WTC11 (cell line): ENCODE measurements around the gene FEV.

Experiments
- CREB1 ChIP-seq: sonication (generic); formaldehyde crosslinking; IDR thresholded peaks from 2 replicates; pipeline ENCODE4 v1.8.0; 2023; ENCODE audit warnings: mild to moderate bottlenecking, missing genetic modification reagents
- CREM ChIP-seq: sonication (generic); formaldehyde crosslinking; IDR thresholded peaks from 2 replicates; pipeline ENCODE4 v1.8.1; 2022; ENCODE audit warnings: mild to moderate bottlenecking, missing genetic modification reagents, moderate library complexity
- CTCF ChIP-seq: fragments of 200-600 bp; IDR thresholded peaks from 2 replicates; pipeline ENCODE4 v1.8.0; 2022; ENCODE audit warnings: antibody characterized with exemption
- GTF2I ChIP-seq: fragments of 250-450 bp; sonication (Bioruptor Pico); conservative IDR thresholded peaks from 2 replicates; pipeline ENCODE4 v1.4.0; 2021; ENCODE audit warnings: mild to moderate bottlenecking
- MXD4 ChIP-seq: fragments of 250-450 bp; sonication (Bioruptor Pico); IDR thresholded peaks from 2 replicates; pipeline ENCODE4 v1.8.0; 2021; ENCODE audit warnings: mild to moderate bottlenecking, moderate library complexity, borderline replicate concordance
- NFE2L1 ChIP-seq: sonication (generic); formaldehyde crosslinking; IDR thresholded peaks from 2 replicates; pipeline ENCODE4 v1.8.1; 2023; ENCODE audit warnings: missing genetic modification reagents
- RELA ChIP-seq: sonication (generic); formaldehyde crosslinking; IDR thresholded peaks from 2 replicates; pipeline ENCODE4 v1.8.1; 2022; ENCODE audit warnings: missing genetic modification reagents, mild to moderate bottlenecking, borderline replicate concordance
- SMAD3 ChIP-seq: sonication (generic); formaldehyde crosslinking; IDR thresholded peaks from 2 replicates; pipeline ENCODE4 v1.8.0; 2022; ENCODE audit warnings: missing genetic modification reagents, mild to moderate bottlenecking, borderline replicate concordance
- SP1 ChIP-seq: sonication (generic); formaldehyde crosslinking; conservative IDR thresholded peaks from 2 replicates; pipeline ENCODE4 v1.8.1; 2022; ENCODE audit warnings: missing genetic modification reagents
- STAT6 ChIP-seq: sonication (generic); formaldehyde crosslinking; conservative IDR thresholded peaks from 2 replicates; pipeline ENCODE4 v1.8.1; 2023; ENCODE audit warnings: mild to moderate bottlenecking, low read depth, missing genetic modification reagents, moderate library complexity
- ZSCAN18 ChIP-seq: fragments of 250-450 bp; sonication (Bioruptor Pico); IDR thresholded peaks from 2 replicates; pipeline ENCODE4 v2.1.2; 2022; ENCODE audit warnings: mild to moderate bottlenecking, moderate library complexity

GRCh38 chr2:218982586-218983262 is 2.3 kb downstream of the FEV start:
- TF ChIP-seq SMAD3 (CRISPR knock-in tag) (no peak), SP1 (CRISPR knock-in tag) (no peak), CTCF (no peak), GTF2I (CRISPR knock-in tag) (no peak), RELA (CRISPR knock-in tag) (no peak), ZSCAN18 (no peak), MXD4 (no peak), STAT6 (no peak), CREM (CRISPR knock-in tag) (no peak), NFE2L1 (CRISPR knock-in tag) (no peak), CREB1 (CRISPR knock-in tag) (no peak)
